NCI-H2029 treated with DMSO at 0.1 percent for 48 hours (cell line): Measurements from ENCODE around the gene SYK.
"Not testable (repeated sequence)": the region's sequence is repeated elsewhere in the genome, so short reads cannot be mapped to it uniquely, and the experiment has no call there.

Source experiments
- DNase-seq: peaks from one replicate; lab custom pipeline; 2025; lab: John Stamatoyannopoulos, UW

Gene SYK

GRCh38 chr9:90795871-90796317 lies 5.7 kb upstream of the SYK start:
- DNase-seq: no peak

- no peak for DNase-seq
Measured at GRCh38 chr9:90799271-90799852, 2.3 kb upstream of the SYK start.

- no peak for DNase-seq
Measured at GRCh38 chr9:90801973-90802322, 329 bp downstream of the SYK start.

GRCh38 chr9:90802386-90802985 lies 867 bp downstream of the SYK start:
- peak; percentile 57 for DNase-seq

- peak; percentile 36 for DNase-seq
Measured at GRCh38 chr9:90803860-90804593, 2.4 kb downstream of the SYK start.

GRCh38 chr9:90805006-90805996 lies 3.7 kb downstream of the SYK start:
- peak; percentile 74 for DNase-seq

GRCh38 chr9:90807006-90807405 lies 5.4 kb downstream of the SYK start:
- DNase-seq: no peak

- no peak for DNase-seq
Measured at GRCh38 chr9:90808398-90808797, 6.8 kb downstream of the SYK start.

GRCh38 chr9:90808890-90809685 lies 7.5 kb downstream of the SYK start:
- DNase-seq: no peak

- DNase-seq: no peak
Measured at GRCh38 chr9:90810691-90811090, 9.1 kb downstream of the SYK start.

- DNase-seq: no peak
Measured at GRCh38 chr9:90813046-90813445, 11.4 kb downstream of the SYK start.

GRCh38 chr9:90813523-90813922 lies 11.9 kb downstream of the SYK start:
- DNase-seq: no peak

- DNase-seq: no peak
Measured at GRCh38 chr9:90814355-90814754, 12.7 kb downstream of the SYK start.

GRCh38 chr9:90815183-90815943 lies 13.7 kb downstream of the SYK start:
- peak; percentile 43 for DNase-seq

GRCh38 chr9:90815944-90816357 lies 14.3 kb downstream of the SYK start:
- no peak for DNase-seq

GRCh38 chr9:90816690-90817089 lies 15.1 kb downstream of the SYK start:
- DNase-seq: no peak

GRCh38 chr9:90818279-90818678 lies 16.7 kb downstream of the SYK start:
- DNase-seq: no peak

- DNase-seq: not testable (repeated sequence)
Measured at GRCh38 chr9:90820406-90820805, 18.8 kb downstream of the SYK start.

GRCh38 chr9:90821236-90821635 lies 19.6 kb downstream of the SYK start:
- DNase-seq: not testable (repeated sequence)

GRCh38 chr9:90821697-90822096 lies 20.1 kb downstream of the SYK start:
- DNase-seq: no peak

GRCh38 chr9:90822866-90823265 lies 21.2 kb downstream of the SYK start:
- DNase-seq: no peak
